ENCODE results near the gene DOCK11. TPM values are rescaled to one million over a fixed set of nuclear protein-coding genes. Genes with fewer than 3 reads are reported as not detected.

The DOCK11 gene
- total RNA-seq, 1 donor from 2014 or later = 14.0 TPM

DNA sequence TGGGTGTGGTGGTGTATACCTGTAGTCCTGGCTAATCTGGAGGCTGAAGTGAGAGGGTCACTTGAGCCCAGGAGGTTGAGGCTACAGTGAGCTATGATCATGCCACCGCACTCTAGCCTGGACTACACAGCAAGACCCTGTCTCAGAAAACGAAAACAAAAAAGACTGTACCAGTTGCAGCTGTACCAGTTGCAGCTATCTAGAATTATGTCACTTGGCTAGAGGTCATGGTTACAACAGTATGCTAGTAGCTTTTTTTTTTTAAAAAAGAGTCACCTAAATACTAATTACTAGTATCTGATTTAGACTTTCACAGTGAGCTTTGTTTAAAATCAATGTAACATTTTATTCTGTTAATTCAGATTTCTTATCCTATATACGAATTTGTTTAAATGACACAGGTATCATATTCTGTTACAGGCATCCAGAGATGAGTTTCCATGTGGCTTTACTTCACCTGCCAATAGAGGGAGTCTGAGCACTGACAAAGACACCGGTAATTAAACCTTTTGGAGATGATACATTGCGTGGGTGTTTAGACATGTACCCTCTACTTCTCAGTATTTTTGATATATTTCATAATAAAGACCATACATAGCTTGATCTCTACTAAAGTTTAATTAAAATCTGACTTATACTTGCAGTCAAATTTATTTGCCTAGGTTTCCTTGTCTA, 131.6 kb downstream of the DOCK11 start:
- H3K36me3 Mint-ChIP-seq = peaks cover 2% of the 10 kb centered on the region
- peak; percentile 51 for TF ChIP-seq CTCF (conservative IDR thresholded peaks at IDR 0.05)
- no peaks in the 10 kb centered on the region for H3K27me3 Mint-ChIP-seq
- DNase-seq (ENCODE audit: extremely low spot score, unreplicated experiment) = no peak
- H3K9me3 Mint-ChIP-seq = no peaks in the 10 kb centered on the region
- H3K4me1 Mint-ChIP-seq (ENCODE audit: unreplicated experiment) = no peaks in the 10 kb centered on the region
- H3K27ac Mint-ChIP-seq = no peak overlapping the region
- H3K4me3 Mint-ChIP-seq = no peak overlapping the region

- DNase-seq (ENCODE audit: extremely low spot score, unreplicated experiment) = no peak
- Mint-ChIP-seq H3K27ac (no peak overlapping the region), H3K9me3 (no peaks in the 10 kb centered on the region), H3K36me3 (peaks cover 11% of the 10 kb centered on the region), H3K4me3 (no peak overlapping the region), H3K27me3 (no peaks in the 10 kb centered on the region), H3K4me1 (ENCODE audit: unreplicated experiment) (no peaks in the 10 kb centered on the region)
- TF ChIP-seq CTCF (conservative IDR thresholded peaks at IDR 0.05) = no peak
Measured at GRCh38 chrX:118630848-118631247, 135.2 kb downstream of the DOCK11 start.

GRCh38 chrX:118631586-118631985, 136.0 kb downstream of the DOCK11 start:
- TF ChIP-seq CTCF (conservative IDR thresholded peaks at IDR 0.05) = no peak
- no peaks in the 10 kb centered on the region for H3K9me3 Mint-ChIP-seq
- H3K4me1 Mint-ChIP-seq (ENCODE audit: unreplicated experiment) = no peaks in the 10 kb centered on the region
- no peaks in the 10 kb centered on the region for H3K27me3 Mint-ChIP-seq
- H3K27ac Mint-ChIP-seq = no peak overlapping the region
- peaks cover 11% of the 10 kb centered on the region for H3K36me3 Mint-ChIP-seq
- DNase-seq (ENCODE audit: extremely low spot score, unreplicated experiment) = no peak
- no peak overlapping the region for H3K4me3 Mint-ChIP-seq

GRCh38 chrX:118632862-118633261, 137.2 kb downstream of the DOCK11 start:
- Mint-ChIP-seq H3K9me3 (no peaks in the 10 kb centered on the region), H3K36me3 (peaks cover 11% of the 10 kb centered on the region), H3K4me1 (ENCODE audit: unreplicated experiment) (no peaks in the 10 kb centered on the region), H3K4me3 (no peak overlapping the region), H3K27me3 (no peaks in the 10 kb centered on the region), H3K27ac (no peak overlapping the region)
- no peak for TF ChIP-seq CTCF (conservative IDR thresholded peaks at IDR 0.05)
- no peak for DNase-seq (ENCODE audit: extremely low spot score, unreplicated experiment)

- no peak for TF ChIP-seq CTCF (conservative IDR thresholded peaks at IDR 0.05)
- H3K4me3 Mint-ChIP-seq = no peak overlapping the region
- H3K36me3 Mint-ChIP-seq = peaks cover 11% of the 10 kb centered on the region
- no peak for DNase-seq (ENCODE audit: extremely low spot score, unreplicated experiment)
- H3K27ac Mint-ChIP-seq = no peak overlapping the region
- H3K4me1 Mint-ChIP-seq (ENCODE audit: unreplicated experiment) = no peaks in the 10 kb centered on the region
- no peaks in the 10 kb centered on the region for H3K27me3 Mint-ChIP-seq
- no peaks in the 10 kb centered on the region for H3K9me3 Mint-ChIP-seq
Measured at GRCh38 chrX:118633530-118633929, 137.9 kb downstream of the DOCK11 start.
